ENCODE results near the gene DYNC2LI1.
"Not testable (repeated sequence)": the region's sequence is repeated elsewhere in the genome, so short reads cannot be mapped to it uniquely, and the experiment has no call there.

DYNC2LI1 gene

DNA sequence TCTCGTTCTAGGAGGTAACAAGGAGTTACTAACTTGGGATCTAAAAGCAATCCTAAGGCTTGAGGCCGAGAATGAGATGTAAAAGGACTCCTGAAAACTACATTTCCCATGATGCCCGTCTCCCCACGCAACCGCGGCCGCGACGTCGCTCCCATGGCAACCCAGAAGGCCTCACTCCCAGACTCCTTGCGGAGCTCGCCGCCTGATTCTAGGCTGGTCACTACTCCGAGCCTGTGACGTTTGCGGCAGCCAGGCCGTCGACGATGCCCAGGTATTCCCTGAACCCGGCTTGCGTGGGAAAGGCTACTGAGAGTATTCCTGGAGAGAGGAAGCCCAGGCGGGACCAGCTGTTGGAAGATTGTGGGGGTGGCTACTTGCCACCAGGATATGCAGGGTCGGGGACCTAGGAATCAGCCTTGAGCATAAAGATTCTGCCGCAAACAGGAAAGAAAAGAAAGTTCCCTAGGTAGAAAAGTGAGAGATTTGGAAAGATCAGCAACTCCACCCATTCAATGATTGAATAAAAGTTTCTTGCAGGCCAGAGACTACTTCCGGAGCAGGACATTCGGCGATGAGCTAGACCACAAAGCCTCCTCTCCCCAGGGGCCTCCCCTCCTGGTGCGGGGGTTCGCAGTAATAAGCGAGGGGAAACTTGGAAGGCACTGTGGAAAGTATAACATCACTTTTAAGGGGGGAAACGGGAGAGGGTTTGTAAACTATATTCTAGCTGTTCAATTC is at the start of gene DYNC2LI1:
TSS of gene DYNC2LI1 (plus strand) at position 164 of the 738 bp plus-strand sequence. CDS start at position 264, 100 bp downstream.
- TF ChIP-seq ZNF274 (IDR thresholded peaks at IDR 0.05; ENCODE audit: low read depth, low read length), result no peak

DNA sequence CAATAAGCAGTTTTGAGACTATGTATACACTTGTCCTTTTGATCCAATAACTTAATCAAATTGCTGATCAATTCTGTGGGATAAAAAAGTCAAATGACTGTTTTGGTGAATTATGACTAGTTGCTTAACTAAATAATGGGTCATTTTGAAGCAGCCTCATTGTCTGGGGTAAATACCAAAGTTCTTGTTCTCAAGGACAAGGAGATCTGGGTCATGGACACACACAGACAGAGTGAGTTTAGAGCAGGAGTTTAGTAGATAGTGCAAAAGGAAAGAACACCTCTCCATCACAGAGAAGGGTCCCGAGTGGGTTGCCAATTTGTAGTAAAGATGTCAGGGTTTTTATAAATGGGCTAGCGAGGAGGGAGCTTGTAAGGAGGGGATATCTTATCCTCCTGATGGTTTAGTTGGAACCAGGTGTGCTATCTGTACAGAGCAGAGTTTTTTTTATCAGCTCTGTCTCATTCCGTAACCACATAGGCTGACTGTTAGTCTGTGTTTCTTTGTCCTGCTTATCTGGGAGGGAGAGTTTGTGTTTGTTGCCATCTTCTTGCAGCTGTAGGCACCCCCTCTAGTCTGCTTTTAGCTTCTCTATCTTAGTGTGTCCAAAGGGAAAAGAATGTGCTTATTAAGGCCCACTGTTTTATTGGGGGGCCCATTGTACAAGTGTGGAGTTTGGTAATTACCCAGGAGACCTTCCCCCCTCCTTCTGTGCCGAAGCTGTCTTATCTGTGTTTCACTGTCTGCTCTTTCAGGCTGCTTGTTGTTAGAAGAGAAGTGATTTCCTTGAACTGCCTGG is 48.9 kb upstream of the DYNC2LI1 start:
- no peak for TF ChIP-seq ZNF274 (IDR thresholded peaks at IDR 0.05; ENCODE audit: low read depth, low read length)
- no peak overlapping the region for H3K4me3 ChIP-seq (ENCODE audit: low read length)

More for the DNA sequence above, at the start of gene DYNC2LI1:
- peak within 1 kb of the TSS; percentile 87 for H3K4me3 ChIP-seq (ENCODE audit: low read length)

DNA sequence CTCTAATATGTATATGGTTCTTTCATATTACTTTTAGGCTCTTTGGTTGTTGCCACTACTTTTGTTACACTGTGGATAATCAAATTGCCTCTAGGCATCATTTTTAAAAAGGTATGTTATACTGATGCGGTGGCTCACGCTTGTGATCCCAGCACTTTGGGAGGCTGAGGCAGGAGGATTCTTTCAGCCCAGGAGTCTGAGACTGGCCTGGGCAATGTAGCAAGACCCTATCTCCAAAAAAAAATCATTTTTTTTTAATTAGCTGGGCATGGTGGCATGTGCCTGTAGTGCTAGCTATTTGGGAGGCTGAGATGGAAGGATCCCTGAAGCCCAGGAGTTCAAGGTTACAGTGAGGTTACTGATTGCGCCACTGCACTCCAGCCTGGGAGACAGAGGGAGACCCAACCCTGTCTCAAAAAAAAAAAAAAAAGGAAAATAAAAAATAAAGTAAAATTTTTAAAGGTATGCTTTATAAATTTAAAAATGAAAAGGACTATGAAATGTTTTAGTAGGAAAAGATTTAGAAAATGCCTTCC is 48.1 kb upstream of the DYNC2LI1 start:
- TF ChIP-seq ZNF274 (IDR thresholded peaks at IDR 0.05; ENCODE audit: low read depth, low read length), result no peak
- no peak overlapping the region for H3K4me3 ChIP-seq (ENCODE audit: low read length)

DNA sequence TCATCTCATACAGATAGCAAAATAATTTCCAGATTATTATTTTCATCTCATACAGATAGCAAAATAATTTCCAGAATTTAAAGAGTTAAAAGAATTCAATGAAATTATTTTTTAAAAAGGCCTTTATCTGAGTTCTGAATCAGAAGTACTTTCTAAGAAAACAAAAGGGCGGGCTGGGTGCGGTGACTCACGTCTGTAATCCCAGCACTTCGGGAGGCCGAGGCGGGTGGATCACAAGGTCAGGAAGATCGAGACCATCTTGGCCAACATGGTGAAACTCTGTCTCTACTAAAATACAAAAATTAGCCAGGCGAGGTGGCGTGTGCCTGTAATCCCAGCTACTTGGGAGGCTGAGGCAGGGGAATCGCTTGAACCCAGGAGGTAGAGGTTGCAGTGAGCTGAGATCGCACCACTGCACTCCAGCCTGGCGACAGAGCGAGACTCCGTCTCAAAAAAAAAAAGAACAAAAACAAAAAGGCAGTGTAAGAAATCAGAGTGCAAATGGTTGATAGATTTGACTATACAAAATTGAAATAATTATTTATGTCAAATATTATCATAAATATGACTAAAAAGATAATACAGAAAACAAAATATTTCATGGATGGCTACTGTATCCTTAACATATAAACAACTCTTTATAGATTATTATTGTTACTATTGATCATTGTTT is 46.7 kb upstream of the DYNC2LI1 start:
- H3K4me3 ChIP-seq (ENCODE audit: low read length), result not testable (repeated sequence)

DNA sequence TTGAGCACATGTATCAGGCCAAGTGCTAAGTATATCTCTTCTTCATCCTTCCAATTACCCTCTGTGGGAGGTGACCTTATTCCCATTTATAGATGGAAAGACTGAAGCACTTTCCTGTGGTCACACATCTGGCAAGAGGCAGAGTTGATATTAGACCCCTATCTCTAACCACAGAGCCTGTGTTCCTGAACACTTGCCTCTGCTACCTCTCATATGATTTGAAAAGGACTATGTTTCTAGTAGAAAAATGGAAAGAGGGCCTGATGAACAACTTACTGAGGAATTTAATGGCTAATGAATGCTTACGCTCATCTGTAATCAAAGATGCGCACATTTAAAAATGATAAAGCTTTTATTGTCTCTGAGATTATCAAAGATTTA is 46.2 kb upstream of the DYNC2LI1 start:
- no peak for TF ChIP-seq ZNF274 (IDR thresholded peaks at IDR 0.05; ENCODE audit: low read depth, low read length)
- H3K4me3 ChIP-seq (ENCODE audit: low read length), result no peak overlapping the region

DNA sequence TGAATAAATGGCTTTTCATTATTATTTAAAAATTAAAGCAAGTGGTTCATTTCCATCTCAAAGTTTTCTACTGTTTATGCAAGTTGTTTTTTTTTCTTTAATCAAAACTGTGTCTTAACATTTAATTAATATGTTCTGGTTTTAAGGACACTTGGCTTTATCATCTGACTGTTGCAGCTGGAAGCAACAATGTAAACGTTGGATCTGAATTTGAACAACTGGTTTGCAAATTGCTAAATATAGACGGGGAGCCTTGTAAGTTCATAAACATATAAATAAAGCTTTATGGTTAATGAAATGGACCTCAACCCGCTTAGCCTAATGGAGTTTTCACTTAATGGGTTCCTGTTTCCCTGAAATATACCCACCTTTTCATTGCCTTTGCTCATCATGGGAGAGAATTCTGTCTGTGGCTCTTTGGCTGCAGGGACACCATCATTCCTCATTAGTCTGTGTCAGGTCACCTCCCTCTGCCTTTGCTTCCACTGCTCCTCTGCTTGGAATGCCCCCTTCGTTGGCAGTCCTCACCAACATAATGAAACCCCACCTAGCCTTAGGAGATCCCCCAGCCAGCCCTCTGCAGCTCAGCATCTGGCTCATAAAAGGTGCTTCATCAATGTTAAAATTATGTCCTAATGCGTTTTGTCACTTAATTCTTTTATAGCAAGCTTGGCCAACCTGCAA is 44.2 kb upstream of the DYNC2LI1 start:
- no peak overlapping the region for H3K4me3 ChIP-seq (ENCODE audit: low read length)
- no peak for TF ChIP-seq ZNF274 (IDR thresholded peaks at IDR 0.05; ENCODE audit: low read depth, low read length)

DNA sequence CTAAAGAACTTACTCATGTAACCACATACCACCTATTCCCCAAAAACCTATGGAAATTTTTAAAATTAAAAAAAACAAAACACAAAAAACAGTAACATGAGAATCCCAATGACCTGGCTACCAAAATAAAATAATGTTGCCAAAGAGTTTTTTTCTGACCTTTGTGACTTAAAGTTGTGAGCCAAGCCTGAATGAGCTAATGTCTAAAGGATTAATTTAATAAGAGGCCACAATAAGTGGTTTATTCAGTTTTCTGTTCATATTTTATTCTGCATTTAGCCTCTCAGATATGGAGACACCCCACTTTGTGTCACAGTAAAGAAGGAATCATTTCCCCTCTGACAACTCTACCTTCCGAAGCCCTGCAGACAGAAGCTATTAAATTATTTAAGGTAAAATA is 42.6 kb upstream of the DYNC2LI1 start:
- TF ChIP-seq ZNF274 (IDR thresholded peaks at IDR 0.05; ENCODE audit: low read depth, low read length), result no peak
- H3K4me3 ChIP-seq (ENCODE audit: low read length), result no peak overlapping the region

DNA sequence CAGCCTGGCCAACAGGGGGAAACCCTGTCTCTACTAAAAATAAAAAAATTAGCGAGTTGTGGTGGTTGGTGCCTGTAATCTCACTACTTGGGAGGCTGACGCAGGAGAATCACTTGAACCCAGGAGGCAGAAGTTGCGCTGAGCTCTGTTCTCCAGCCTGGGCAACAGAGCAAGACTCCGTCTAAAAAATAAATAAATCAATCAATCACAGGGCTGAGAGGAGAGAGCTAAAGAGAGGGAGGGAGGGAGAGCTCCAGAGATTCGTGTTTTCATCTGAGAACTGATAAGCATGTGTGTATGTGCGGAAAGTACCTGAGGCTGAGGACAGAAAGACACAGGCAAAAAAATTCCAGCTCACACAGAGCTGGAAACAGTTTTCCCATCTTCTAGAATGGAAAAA is 37.2 kb upstream of the DYNC2LI1 start:
- no peak overlapping the region for H3K4me3 ChIP-seq (ENCODE audit: low read length)
- TF ChIP-seq ZNF274 (IDR thresholded peaks at IDR 0.05; ENCODE audit: low read depth, low read length), result no peak

DNA sequence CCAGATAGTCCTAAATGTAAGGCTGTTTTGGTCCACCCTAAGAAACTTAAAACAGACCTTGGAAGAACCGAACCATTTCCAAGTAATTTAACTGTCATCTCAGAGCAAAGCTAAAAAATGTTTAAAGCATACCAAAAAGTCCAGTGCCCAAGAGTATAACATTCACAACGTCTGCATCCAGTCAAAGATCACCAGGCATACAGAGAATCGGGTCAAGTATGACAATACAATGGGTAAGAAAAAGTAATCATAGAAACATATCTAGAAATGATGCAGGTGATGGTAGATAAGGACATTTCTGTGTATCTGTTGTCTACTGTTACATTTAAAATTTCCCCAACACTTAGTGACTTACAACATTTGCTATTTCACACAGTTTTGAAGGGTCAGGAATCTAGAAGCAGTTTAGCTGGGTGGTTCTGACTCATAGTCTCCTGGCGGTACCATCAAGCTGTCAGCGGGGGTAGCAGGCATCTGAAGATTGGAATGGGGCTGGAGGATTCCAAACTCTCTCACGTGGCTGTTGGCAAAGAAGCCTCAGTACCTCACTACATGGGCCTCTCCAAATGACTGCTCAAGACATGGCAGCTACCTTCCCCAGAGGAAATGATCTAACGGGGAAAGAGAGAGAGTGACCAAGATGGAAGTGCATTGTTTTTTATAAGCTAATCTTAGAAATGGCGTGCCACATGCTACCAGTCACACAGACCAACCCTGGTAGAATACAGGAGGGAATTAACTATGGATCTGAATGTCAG is 36.6 kb upstream of the DYNC2LI1 start:
- no peak for TF ChIP-seq ZNF274 (IDR thresholded peaks at IDR 0.05; ENCODE audit: low read depth, low read length)
- no peak overlapping the region for H3K4me3 ChIP-seq (ENCODE audit: low read length)

DNA sequence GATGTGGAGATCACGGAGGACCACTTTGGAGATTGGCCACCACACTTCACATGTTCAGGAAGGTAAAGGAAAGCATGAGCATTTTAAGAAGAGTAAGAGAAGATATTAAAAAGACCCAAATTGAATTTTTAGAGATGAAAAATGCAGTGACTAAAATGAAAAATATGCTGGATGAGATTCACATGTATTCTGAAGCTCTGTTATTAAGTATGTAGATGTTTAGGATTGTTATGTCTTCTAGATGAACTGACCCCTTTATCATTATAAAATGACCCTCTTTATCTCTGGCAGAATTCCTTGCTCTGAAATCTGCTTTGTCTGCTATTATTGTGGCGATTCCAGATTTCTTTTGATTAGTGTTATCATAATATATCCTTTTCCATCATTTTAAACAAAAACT is 36.0 kb upstream of the DYNC2LI1 start:
- no peak for TF ChIP-seq ZNF274 (IDR thresholded peaks at IDR 0.05; ENCODE audit: low read depth, low read length)
- no peak overlapping the region for H3K4me3 ChIP-seq (ENCODE audit: low read length)

DNA sequence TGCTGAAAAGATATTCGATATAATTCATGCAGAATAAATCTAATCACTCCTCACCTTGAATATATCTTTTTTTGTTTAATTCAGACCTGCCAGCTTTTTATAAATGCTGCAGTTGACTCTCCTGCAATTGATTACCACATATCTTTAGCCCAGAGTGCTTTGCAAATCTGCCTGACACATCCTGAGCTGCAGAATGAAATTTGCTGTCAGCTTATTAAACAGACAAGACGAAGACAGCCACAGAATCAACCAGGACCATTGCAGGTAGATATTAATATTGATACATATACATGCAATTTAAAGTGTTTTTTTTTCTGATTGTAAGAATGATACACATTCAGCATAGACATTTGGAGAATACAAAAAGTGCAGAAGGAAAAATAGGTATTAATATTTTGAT is 35.6 kb upstream of the DYNC2LI1 start:
- TF ChIP-seq ZNF274 (IDR thresholded peaks at IDR 0.05; ENCODE audit: low read depth, low read length), result no peak
- no peak overlapping the region for H3K4me3 ChIP-seq (ENCODE audit: low read length)

DNA sequence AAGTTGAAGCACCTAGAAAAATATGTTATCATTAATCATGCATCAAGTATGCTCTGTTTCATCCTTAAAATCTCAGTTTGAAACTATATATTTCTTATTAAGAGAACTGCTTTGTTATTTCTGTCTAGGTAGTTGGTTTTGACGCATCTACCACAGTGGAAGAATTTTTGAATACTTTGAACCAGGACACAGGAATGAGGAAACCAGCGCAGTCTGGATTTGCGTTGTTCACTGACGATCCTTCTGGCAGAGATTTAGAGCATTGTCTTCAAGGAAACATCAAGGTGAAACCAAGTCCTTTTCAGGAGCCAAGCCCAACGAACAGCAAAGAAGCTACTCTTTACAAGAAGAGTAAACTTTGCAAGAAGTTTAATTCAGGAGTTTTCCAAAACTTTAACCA is 30.1 kb upstream of the DYNC2LI1 start:
- no peak overlapping the region for H3K4me3 ChIP-seq (ENCODE audit: low read length)

DNA sequence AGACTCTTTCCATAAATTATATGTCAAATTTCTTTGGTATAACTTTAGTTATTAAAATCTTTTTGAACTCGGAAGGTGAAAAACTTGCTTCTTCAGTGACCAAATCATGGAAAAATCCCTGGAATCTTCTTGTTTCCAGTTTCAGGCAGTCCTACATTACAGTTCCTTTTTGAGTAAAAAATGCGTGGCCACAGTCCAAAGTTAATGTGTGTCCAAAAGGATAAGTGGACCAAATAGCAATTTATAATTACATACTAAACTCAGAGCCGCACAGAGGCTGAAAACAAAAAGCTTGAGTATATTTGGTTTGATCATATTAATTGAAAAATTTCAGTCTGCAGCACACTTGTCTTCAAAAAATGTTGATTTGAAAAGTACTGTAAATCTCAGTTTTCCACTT is 28.4 kb upstream of the DYNC2LI1 start:
- no peak for TF ChIP-seq ZNF274 (IDR thresholded peaks at IDR 0.05; ENCODE audit: low read depth, low read length)
- H3K4me3 ChIP-seq (ENCODE audit: low read length), result no peak overlapping the region

More for the DNA sequence above, 30.1 kb upstream of the DYNC2LI1 start:
- TF ChIP-seq ZNF274 (IDR thresholded peaks at IDR 0.05; ENCODE audit: low read depth, low read length), result no peak
